ENCODE results near the gene C17orf100. TPM values are rescaled to one million over a fixed set of nuclear protein-coding genes. Genes with fewer than 3 reads are reported as not detected.

C17orf100 gene
- total and polyA plus RNA-seq, 2 of the 13 experiments (the other 11 are each of a cell fraction or from before 2014, with no cell fraction given), result 3.6 to 8.7 TPM

DNA sequence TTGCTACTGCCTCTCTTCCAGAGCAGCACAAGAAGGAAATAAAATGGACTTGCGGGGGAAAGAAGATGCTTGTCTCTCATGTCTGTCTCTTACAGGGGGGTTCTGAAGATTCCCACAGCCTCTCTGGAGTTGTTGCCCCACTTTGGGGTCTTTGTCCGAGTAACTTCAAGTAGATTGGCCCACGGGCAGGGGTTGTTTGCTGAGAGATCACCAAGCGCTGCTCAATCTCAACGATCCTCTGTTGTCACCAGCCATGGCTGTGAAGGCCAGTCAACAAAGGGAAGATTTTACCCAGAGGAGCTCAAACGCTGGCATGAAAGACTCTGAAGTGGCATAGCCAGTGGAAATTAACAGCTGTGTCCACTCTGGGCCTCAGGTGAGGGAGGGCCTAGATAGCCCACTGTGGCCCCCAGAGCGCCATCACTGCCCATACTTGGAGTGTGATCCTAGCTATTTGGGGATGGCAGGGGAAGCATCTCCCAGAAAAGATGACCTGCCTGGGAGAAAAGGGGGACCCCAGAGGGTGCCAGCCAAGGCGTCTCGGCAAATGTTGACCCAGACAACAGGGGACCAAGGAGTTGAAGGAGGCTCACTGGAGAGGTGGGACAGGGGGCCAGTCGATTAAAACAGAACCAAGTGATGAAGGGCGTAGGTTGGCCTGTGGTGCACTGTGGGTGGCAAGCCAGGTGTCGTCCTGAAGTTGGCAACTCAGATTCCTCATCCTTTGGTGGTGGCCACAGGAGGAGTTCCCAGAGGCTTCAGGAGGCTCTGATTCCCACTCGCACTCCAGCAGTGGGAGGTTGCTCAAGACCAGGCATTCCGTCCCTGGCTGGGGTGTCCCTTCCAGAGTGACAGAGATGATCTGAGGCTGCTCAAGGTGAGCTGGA lies 33.6 kb downstream of the C17orf100 start (continued):
- TF ChIP-seq ESRRA (CRISPR knock-in tag; IDR thresholded peaks at IDR 0.05; ENCODE audit: low read depth) (no peak), ZNF432 (CRISPR knock-in tag; IDR thresholded peaks at IDR 0.05; ENCODE audit: borderline replicate concordance) (no peak), POLR2AphosphoS2 (IDR thresholded peaks at IDR 0.05; ENCODE audit: low read depth, low read length) (no peak), ZNF570 (CRISPR knock-in tag; IDR thresholded peaks at IDR 0.05; ENCODE audit: borderline replicate concordance) (no peak), ZNF883 (CRISPR knock-in tag; IDR thresholded peaks at IDR 0.05; ENCODE audit: not compliant biosample characterization) (peak; percentile 37), FOXM1 (CRISPR knock-in tag; IDR thresholded peaks at IDR 0.05) (no peak)

- Histone ChIP-seq H3K4me2 (ENCODE audit: low read depth, low read length) (no peak overlapping the region), H2AFZ (ENCODE audit: low read length) (no peak overlapping the region), H3K9me3 (ENCODE audit: low read length) (no peaks in the 10 kb centered on the region), H3K36me3 (replicated peaks in 1 of 2; ENCODE audit: control insufficient read depth in 1 of 2, insufficient read depth in 2 of 2, low read length in 2 of 2) (peaks cover 3 to 23% of the 10 kb centered on the region in 2 experiments), H3K27me3 (ENCODE audit: control insufficient read depth in 1 of 2, insufficient read depth in 2 of 2, low read length in 2 of 2) (no peaks in the 10 kb centered on the region), H3K4me1 (ENCODE audit: insufficient read depth, low read length) (peaks cover 52% of the 10 kb centered on the region), H3K27ac (ENCODE audit: extremely low read length, insufficient read depth, low read length) (no peak overlapping the region), H3K9ac (ENCODE audit: insufficient read depth, low read depth, low read length) (no peak overlapping the region), H3K4me3 (replicated peaks in 1 of 3; ENCODE audit: insufficient read depth in 1 of 3, low read depth in 2 of 3, low read length in 3 of 3) (no peak overlapping the region), H4K20me1 (ENCODE audit: insufficient read depth, low read length) (no peaks in the 10 kb centered on the region), H3K79me2 (ENCODE audit: insufficient read depth, low read length) (no peaks in the 10 kb centered on the region)
- POLR2A ChIA-PET, result interaction anchor here (1.8 to 7.7 kb wide), 2 partner anchors 9 to 14 kb away, joined by 5 to 265 read pairs; no protein-coding TSS in a partner anchor
- no peak for ATAC-seq
- no peak for FAIRE-seq
- no peak for DNase-seq (ENCODE audit: low spot score)
- intact Hi-C loops (cut with micrococcal nuclease; ENCODE audit: unreplicated experiment), result no loop called here
- WGBS (ENCODE audit: low lambda C conversion rate), result 100% methylated on average over 3 of the region's 4 CpGs
- BruUV-seq (replicated peaks), result no TSS peak
- CTCF ChIA-PET (ENCODE audit: low intra/inter-chr PET ratio, low total read pairs), result no interaction called here
- in situ Hi-C loops (cut with HindIII; ENCODE audit: extremely low pct_ligation_motif_present, low pct_unique_long_range_greater_than_20kb), result no loop called here
- TF ChIP-seq ZNF572 (CRISPR knock-in tag; IDR thresholded peaks at IDR 0.05), result 0 out of 2 replicates have a peak, but pooled peaks have one; percentile 62
- 0 out of 2 replicates have a peak, but pooled peaks have one; percentile 60 for TF ChIP-seq ZNF607 (CRISPR knock-in tag; IDR thresholded peaks at IDR 0.05; ENCODE audit: borderline replicate concordance)
- TF ChIP-seq DBP (CRISPR knock-in tag; IDR thresholded peaks at IDR 0.05; ENCODE audit: not compliant biosample characterization), result no peak
- peak; percentile 1; the same call in 1 of the 2 replicates for TF ChIP-seq ZNF687 (CRISPR knock-in tag; IDR thresholded peaks at IDR 0.05)
Measured at GRCh38 chr17:6686026-6686425, 34.5 kb downstream of the C17orf100 start.
